ENCODE data around the gene ERBB4.

The ERBB4 gene

DNA sequence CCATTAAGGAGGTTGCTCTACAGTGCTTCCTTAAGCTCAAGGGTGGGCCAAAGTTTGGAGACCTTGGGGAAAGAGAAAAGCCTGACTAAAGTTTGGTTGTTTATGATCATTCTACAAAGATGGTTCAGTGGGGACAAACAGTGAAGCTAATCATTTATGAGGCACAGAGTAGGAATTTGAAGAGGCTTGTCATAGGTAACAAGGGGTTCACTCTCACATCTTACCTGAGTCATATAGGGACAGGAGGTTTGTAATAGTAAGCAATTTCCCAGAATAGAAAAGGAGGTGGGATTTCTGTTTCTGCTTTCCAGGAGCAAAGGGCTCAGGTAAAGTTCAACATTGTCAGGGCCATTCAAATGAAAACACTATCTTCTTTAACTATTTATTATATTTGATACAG, 1194.3 kb downstream of the ERBB4 start:
- no peak for DNase-seq (ENCODE audit: low read depth)

- no peak for DNase-seq (ENCODE audit: low read depth)
Measured at GRCh38 chr2:211333377-211333776, 1205.2 kb downstream of the ERBB4 start.

DNA sequence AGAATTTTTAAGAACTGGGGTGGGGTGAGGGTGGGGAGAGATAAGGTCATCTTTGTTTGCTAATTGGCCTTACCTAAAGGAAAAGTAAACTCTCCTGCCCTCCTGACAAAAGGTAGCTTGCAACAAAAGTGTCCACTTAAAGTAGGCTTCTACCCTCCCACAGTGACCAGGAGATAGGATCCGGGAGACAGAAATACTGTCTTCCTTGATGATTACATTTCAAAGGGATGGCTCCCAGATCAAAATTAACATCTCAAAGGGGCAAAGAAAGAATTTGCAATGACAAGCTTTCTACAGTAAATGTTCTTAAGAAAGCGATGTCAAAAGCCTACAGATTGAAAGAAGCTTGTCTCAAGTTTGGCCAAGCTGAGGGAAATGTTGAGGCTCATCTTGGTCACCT, 1206.9 kb downstream of the ERBB4 start:
- DNase-seq (ENCODE audit: low read depth) = no peak

- DNase-seq (ENCODE audit: low read depth) = no peak
Measured at GRCh38 chr2:211329882-211330281, 1208.7 kb downstream of the ERBB4 start.

DNA sequence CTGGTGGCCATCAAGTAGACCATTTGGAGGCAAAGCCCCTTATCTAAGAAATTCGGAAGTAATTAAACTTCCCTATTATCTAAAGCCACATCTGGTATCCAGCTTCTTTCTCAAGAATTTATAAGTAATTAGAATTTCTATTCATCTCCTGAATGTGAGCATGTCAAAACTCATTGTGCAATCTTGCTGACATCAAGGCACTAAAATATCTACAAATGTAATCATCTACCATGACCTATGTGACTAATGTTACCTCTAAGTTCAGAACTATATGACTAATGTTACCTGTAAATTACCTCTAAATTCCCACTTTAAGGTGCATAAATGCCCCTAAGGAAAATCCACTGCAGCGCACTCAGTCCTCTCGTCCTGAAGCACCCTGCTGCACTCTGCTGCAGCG, 1209.2 kb downstream of the ERBB4 start:
- DNase-seq (ENCODE audit: low read depth) = peak; percentile 1

DNA sequence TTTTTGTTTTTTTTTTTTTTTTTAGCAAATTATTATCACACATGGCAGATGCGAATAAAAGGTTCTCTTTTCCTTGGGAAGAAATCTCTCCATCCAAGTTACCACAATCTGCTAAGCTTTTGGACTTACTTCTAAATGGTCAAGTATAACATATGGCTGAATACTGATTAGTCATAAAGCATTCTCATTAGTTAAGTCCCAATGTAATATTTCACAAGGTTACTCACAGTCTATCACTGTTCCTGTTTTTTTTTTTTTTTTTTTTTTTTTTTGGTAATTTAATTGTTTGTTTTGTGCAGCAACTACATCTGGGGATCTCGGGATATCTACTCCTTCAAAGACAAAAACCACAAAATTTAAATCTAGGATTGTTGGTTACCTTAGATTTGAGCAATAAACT, 1210.5 kb downstream of the ERBB4 start:
- DNase-seq (ENCODE audit: low read depth) = no peak
